SK-N-SH (cell line): ENCODE measurements around the gene SH3D19.

ENCODE experiments used
- EZH2phosphoT487 ChIP-seq: fragments of 200-600 bp; sonication (generic); IDR thresholded peaks from 2 replicates; pipeline ENCODE4 v1.6.1; 2017; ENCODE audit warnings: low read depth, mixed run types, mild to moderate bottlenecking, antibody characterized with exemption, moderate library complexity, borderline replicate concordance
- FOXJ3 ChIP-seq: sonication (generic); formaldehyde crosslinking; IDR thresholded peaks from 2 replicates; pipeline ENCODE4 v1.5.1; 2020; ENCODE audit warnings: mild to moderate bottlenecking, missing genetic modification reagents
- GABPA ChIP-seq: IDR thresholded peaks from 2 replicates; pipeline ENCODE4 v1.4.0; 2012; ENCODE audit warnings: low read depth, mild to moderate bottlenecking
- MAX ChIP-seq: IDR thresholded peaks from 2 replicates; pipeline ENCODE4 v1.4.0; 2012; ENCODE audit warnings: low read depth
- PBX3 ChIP-seq: IDR thresholded peaks from 2 replicates; pipeline ENCODE4; 2012
- POLR2AphosphoS5 ChIP-seq: IDR thresholded peaks from 2 replicates; pipeline ENCODE4 v1.6.1; 2012; ENCODE audit warnings: low read depth, low read length
- SIN3A ChIP-seq: IDR thresholded peaks from 2 replicates; pipeline ENCODE4 v1.6.1; 2012; ENCODE audit warnings: low read depth, mild to moderate bottlenecking, low read length, moderate library complexity, borderline replicate concordance
- TF ChIP-seq, protein P1 (sequence below): fragments of 200-600 bp; sonication (generic); IDR thresholded peaks from 2 replicates; pipeline ENCODE4 v1.6.1; 2017; ENCODE audit warnings: antibody characterized with exemption, mild to moderate bottlenecking, moderate library complexity

DNA sequence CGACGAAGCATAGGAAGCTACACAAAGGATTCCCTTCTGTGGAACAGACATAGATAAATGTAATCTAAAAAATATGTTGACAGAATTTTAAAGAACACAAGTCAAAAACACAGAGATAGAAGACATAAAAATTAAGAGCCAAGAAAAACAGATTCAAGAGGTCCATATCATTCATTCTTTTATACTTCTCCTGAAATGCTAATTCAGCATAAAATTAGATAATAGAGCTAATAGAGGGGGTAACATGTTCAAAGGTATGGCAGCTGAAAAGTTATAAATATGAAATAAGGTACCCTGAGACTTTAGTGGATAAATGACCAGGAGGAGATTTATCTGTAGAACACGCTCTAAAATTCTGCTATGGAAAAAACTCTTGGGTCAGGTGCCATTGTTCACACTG lies 85.8 kb downstream of the SH3D19 start:
- no peak for TF ChIP-seq POLR2AphosphoS5
- no peak for TF ChIP-seq SIN3A
- TF ChIP-seq, protein P1, sequence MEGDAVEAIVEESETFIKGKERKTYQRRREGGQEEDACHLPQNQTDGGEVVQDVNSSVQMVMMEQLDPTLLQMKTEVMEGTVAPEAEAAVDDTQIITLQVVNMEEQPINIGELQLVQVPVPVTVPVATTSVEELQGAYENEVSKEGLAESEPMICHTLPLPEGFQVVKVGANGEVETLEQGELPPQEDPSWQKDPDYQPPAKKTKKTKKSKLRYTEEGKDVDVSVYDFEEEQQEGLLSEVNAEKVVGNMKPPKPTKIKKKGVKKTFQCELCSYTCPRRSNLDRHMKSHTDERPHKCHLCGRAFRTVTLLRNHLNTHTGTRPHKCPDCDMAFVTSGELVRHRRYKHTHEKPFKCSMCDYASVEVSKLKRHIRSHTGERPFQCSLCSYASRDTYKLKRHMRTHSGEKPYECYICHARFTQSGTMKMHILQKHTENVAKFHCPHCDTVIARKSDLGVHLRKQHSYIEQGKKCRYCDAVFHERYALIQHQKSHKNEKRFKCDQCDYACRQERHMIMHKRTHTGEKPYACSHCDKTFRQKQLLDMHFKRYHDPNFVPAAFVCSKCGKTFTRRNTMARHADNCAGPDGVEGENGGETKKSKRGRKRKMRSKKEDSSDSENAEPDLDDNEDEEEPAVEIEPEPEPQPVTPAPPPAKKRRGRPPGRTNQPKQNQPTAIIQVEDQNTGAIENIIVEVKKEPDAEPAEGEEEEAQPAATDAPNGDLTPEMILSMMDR: no peak
- no peak for TF ChIP-seq PBX3
- TF ChIP-seq FOXJ3 (CRISPR knock-in tag): no peak
- no peak for TF ChIP-seq EZH2phosphoT487
- no peak for TF ChIP-seq GABPA
- no peak for TF ChIP-seq MAX
